Measurements from ENCODE around the gene MAN1A1. TPM values are rescaled to one million over a fixed set of nuclear protein-coding genes. Genes with fewer than 3 reads are reported as not detected.

The MAN1A1 gene
- total RNA-seq, 1 experiment from 2014 or later, result 6.8 TPM

DNA sequence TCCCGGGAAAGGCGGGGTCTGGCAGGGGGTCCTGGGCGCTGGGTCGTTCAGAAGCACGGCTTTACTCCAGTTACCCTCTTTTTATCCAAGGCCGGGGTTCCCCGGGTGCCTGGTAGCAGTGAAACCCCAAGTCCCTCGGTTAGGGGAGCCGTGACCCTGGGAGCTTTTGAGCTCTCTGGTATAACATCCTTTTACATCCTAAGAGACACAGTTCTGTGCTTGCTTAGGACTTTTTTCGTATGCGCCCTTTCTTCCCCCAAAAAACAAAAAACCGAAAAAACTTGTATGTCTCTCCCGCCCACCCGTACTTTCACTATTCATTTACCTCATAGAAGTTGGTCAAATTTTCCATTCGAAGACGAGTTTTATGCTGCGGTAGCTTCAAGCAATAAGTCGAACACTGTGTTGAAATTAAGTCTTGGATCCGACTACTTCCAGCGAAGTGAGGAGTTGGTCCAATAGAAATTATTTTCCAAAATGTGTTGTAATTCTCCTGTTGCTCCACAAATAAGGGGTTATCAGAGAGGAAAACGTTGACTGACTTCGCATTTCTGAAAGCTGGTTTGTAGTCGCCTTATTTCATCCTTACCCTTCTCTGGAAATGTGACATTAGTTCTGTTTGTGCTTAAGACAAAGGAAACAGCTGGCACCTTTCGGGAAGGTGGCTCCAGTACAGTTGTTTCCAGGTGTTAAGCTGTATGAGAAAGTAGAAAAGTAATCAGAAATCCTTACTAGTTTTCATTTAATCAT, 816 bp upstream of the MAN1A1 start:
- Mint-ChIP-seq H3K27me3 (ENCODE audit: low read depth) (peaks cover 36% of the 10 kb centered on the region), H3K4me1 (peaks cover 38% of the 10 kb centered on the region), H3K4me3 (peak overlapping the region; percentile 80), H3K27ac (no peak overlapping the region), H3K36me3 (no peaks in the 10 kb centered on the region), H3K9me3 (no peaks in the 10 kb centered on the region)
- ChIA-PET POLR2A (interaction anchor here (1.2 kb wide), 1 partner anchor 41 kb away, joined by 3 read pairs; no protein-coding TSS in a partner anchor), CTCF (interaction anchor here (1.1 to 1.9 kb wide), 4 partner anchors 17 to 389 kb away, joined by 4 to 7 read pairs (median 6); no protein-coding TSS in a partner anchor)
- ATAC-seq (peak; percentile 4; the same call in 1 of the 2 replicates), DNase-seq (ENCODE audit: low spot score) (no peak)
- TF ChIP-seq, protein P1, sequence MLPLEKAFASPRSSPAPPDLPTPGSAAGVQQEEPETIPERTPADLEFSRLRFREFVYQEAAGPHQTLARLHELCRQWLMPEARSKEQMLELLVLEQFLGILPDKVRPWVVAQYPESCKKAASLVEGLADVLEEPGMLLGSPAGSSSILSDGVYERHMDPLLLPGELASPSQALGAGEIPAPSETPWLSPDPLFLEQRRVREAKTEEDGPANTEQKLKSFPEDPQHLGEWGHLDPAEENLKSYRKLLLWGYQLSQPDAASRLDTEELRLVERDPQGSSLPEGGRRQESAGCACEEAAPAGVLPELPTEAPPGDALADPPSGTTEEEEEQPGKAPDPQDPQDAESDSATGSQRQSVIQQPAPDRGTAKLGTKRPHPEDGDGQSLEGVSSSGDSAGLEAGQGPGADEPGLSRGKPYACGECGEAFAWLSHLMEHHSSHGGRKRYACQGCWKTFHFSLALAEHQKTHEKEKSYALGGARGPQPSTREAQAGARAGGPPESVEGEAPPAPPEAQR (CRISPR knock-in tag; IDR thresholded peaks at IDR 0.05), result no peak
- TF ChIP-seq ZNF232 (CRISPR knock-in tag; IDR thresholded peaks at IDR 0.05) (no peak), ZNF416 (CRISPR knock-in tag; IDR thresholded peaks at IDR 0.05) (no peak), PRDM15 (CRISPR knock-in tag; IDR thresholded peaks at IDR 0.05) (no peak), GTF2I (CRISPR knock-in tag; conservative IDR thresholded peaks at IDR 0.05) (no peak), CBFB (CRISPR knock-in tag; IDR thresholded peaks at IDR 0.05; ENCODE audit: low read depth) (no peak), ZNF396 (CRISPR knock-in tag; IDR thresholded peaks at IDR 0.05; ENCODE audit: borderline replicate concordance) (no peak), ATF2 (CRISPR knock-in tag; IDR thresholded peaks at IDR 0.05; ENCODE audit: borderline replicate concordance, low read depth) (no peak), GABPB1 (CRISPR knock-in tag; IDR thresholded peaks at IDR 0.05) (no peak)
- TF ChIP-seq, protein P2, sequence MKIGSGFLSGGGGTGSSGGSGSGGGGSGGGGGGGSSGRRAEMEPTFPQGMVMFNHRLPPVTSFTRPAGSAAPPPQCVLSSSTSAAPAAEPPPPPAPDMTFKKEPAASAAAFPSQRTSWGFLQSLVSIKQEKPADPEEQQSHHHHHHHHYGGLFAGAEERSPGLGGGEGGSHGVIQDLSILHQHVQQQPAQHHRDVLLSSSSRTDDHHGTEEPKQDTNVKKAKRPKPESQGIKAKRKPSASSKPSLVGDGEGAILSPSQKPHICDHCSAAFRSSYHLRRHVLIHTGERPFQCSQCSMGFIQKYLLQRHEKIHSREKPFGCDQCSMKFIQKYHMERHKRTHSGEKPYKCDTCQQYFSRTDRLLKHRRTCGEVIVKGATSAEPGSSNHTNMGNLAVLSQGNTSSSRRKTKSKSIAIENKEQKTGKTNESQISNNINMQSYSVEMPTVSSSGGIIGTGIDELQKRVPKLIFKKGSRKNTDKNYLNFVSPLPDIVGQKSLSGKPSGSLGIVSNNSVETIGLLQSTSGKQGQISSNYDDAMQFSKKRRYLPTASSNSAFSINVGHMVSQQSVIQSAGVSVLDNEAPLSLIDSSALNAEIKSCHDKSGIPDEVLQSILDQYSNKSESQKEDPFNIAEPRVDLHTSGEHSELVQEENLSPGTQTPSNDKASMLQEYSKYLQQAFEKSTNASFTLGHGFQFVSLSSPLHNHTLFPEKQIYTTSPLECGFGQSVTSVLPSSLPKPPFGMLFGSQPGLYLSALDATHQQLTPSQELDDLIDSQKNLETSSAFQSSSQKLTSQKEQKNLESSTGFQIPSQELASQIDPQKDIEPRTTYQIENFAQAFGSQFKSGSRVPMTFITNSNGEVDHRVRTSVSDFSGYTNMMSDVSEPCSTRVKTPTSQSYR (CRISPR knock-in tag; IDR thresholded peaks at IDR 0.05), result no peak
- TF ChIP-seq, protein P3, sequence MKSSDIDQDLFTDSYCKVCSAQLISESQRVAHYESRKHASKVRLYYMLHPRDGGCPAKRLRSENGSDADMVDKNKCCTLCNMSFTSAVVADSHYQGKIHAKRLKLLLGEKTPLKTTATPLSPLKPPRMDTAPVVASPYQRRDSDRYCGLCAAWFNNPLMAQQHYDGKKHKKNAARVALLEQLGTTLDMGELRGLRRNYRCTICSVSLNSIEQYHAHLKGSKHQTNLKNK (CRISPR knock-in tag; IDR thresholded peaks at IDR 0.05), result no peak

DNA sequence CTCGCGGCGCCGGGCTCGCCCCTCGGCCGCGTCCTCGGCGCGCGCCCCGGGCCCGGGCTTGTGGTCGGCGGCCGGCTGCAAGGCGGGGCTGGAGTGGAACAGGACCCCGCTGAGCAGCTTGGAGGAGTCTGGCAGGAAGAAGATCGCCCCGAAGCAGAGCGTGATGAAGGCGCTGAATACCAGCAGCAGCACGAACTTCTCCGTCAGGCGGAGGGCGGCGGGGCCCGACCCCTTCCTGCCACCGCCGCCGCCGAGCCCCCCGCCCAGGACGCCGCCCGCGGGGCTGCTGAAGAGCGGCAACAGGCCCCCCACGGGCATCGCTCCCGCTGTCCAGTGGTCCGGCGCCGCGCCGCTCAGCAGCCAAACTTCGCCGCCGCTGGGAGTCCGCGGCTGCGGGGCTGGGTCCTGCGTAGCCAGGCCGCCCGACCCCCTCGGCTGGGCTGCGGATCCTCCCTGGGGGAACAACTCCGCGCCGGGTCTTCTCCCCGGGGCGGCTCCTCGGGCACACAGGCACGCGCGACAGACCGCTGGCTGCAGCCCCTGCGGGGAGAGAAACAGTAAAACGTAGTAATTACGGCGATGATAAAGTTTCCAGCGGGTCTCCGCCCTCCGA, 707 bp downstream of the MAN1A1 start:
- no peaks in the 10 kb centered on the region for H3K36me3 Mint-ChIP-seq
- H3K27ac Mint-ChIP-seq, result no peak overlapping the region
- H3K4me1 Mint-ChIP-seq, result peaks cover 37% of the 10 kb centered on the region
- CTCF ChIA-PET, result no interaction called here
- H3K9me3 Mint-ChIP-seq, result no peaks in the 10 kb centered on the region
- DNase-seq (ENCODE audit: low spot score) (peak; percentile 46), ATAC-seq (peak; percentile 29)
- peak overlapping the region; percentile 83 for H3K4me3 Mint-ChIP-seq
- POLR2A ChIA-PET, result no interaction called here
- peaks cover 36% of the 10 kb centered on the region for H3K27me3 Mint-ChIP-seq (ENCODE audit: low read depth)
- TF ChIP-seq, protein P4, sequence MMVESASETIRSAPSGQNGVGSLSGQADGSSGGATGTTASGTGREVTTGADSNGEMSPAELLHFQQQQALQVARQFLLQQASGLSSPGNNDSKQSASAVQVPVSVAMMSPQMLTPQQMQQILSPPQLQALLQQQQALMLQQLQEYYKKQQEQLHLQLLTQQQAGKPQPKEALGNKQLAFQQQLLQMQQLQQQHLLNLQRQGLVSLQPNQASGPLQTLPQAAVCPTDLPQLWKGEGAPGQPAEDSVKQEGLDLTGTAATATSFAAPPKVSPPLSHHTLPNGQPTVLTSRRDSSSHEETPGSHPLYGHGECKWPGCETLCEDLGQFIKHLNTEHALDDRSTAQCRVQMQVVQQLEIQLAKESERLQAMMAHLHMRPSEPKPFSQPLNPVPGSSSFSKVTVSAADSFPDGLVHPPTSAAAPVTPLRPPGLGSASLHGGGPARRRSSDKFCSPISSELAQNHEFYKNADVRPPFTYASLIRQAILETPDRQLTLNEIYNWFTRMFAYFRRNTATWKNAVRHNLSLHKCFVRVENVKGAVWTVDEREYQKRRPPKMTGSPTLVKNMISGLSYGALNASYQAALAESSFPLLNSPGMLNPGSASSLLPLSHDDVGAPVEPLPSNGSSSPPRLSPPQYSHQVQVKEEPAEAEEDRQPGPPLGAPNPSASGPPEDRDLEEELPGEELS (CRISPR knock-in tag; IDR thresholded peaks at IDR 0.05), result 0 out of 2 replicates have a peak, but pooled peaks have one; percentile 28
- no peak for TF ChIP-seq GABPB1 (CRISPR knock-in tag; IDR thresholded peaks at IDR 0.05)
- no peak for TF ChIP-seq NR2C2 (CRISPR knock-in tag; IDR thresholded peaks at IDR 0.05)
- TF ChIP-seq CREB1 (CRISPR knock-in tag; IDR thresholded peaks at IDR 0.05), result no peak
- TF ChIP-seq CREM (CRISPR knock-in tag; IDR thresholded peaks at IDR 0.05), result no peak
- no peak for TF ChIP-seq ELF4 (CRISPR knock-in tag; IDR thresholded peaks at IDR 0.05; ENCODE audit: low read depth)
- TF ChIP-seq, protein P3 (CRISPR knock-in tag; IDR thresholded peaks at IDR 0.05), result no peak
- TF ChIP-seq, protein P5, sequence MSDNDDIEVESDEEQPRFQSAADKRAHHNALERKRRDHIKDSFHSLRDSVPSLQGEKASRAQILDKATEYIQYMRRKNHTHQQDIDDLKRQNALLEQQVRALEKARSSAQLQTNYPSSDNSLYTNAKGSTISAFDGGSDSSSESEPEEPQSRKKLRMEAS (CRISPR knock-in tag; IDR thresholded peaks at IDR 0.05), result no peak; the same call in 1 of the 2 replicates
- no peak for TF ChIP-seq HMGXB4 (CRISPR knock-in tag; IDR thresholded peaks at IDR 0.05)
